OCI-M2 (cell line): ENCODE results near the gene CYLD.

Source experiments
- DNase-seq: peaks from one replicate; lab custom pipeline; 2025; ENCODE audit not compliant: unreplicated experiment; lab: John Stamatoyannopoulos, UW

The CYLD gene

GRCh38 chr16:50711040-50711439 is 30.8 kb upstream of the CYLD start:
- no peak for DNase-seq

GRCh38 chr16:50711862-50712559 is 29.9 kb upstream of the CYLD start:
- DNase-seq, result no peak

- DNase-seq, result no peak
Measured at GRCh38 chr16:50712560-50712898, 29.4 kb upstream of the CYLD start.

- DNase-seq, result no peak
Measured at GRCh38 chr16:50712956-50713355, 28.9 kb upstream of the CYLD start.

GRCh38 chr16:50717091-50717490 is 24.8 kb upstream of the CYLD start:
- DNase-seq, result no peak

GRCh38 chr16:50717494-50717893 is 24.4 kb upstream of the CYLD start:
- DNase-seq, result no peak

GRCh38 chr16:50718061-50718760 is 23.7 kb upstream of the CYLD start:
- DNase-seq, result no peak

GRCh38 chr16:50718761-50719400 is 23.0 kb upstream of the CYLD start:
- DNase-seq, result no peak

GRCh38 chr16:50719401-50720337 is 22.2 kb upstream of the CYLD start:
- no peak for DNase-seq

- no peak for DNase-seq
Measured at GRCh38 chr16:50721549-50722404, 20.1 kb upstream of the CYLD start.

- no peak for DNase-seq
Measured at GRCh38 chr16:50722405-50722737, 19.5 kb upstream of the CYLD start.

- DNase-seq, result no peak
Measured at GRCh38 chr16:50722960-50723359, 18.9 kb upstream of the CYLD start.

- no peak for DNase-seq
Measured at GRCh38 chr16:50724306-50724705, 17.6 kb upstream of the CYLD start.

- DNase-seq, result no peak
Measured at GRCh38 chr16:50731130-50731988, 10.5 kb upstream of the CYLD start.

- DNase-seq, result no peak
Measured at GRCh38 chr16:50731989-50732832, 9.7 kb upstream of the CYLD start.

- DNase-seq, result no peak
Measured at GRCh38 chr16:50733468-50733867, 8.4 kb upstream of the CYLD start.

- DNase-seq, result no peak
Measured at GRCh38 chr16:50735629-50736122, 6.2 kb upstream of the CYLD start.

GRCh38 chr16:50736448-50736847 is 5.4 kb upstream of the CYLD start:
- DNase-seq, result no peak
